GM21528 (cell line): Measurements from ENCODE around the gene SOX13.

ENCODE experiments used
- ATAC-seq: cut with Tn5 transposase; IDR thresholded peaks from one replicate; pipeline ENCODE4 v1.9.1; 2021; ENCODE audit warnings: mild to moderate bottlenecking, moderate library complexity; ENCODE audit not compliant: unreplicated experiment, low FRiP score

SOX13 gene

DNA sequence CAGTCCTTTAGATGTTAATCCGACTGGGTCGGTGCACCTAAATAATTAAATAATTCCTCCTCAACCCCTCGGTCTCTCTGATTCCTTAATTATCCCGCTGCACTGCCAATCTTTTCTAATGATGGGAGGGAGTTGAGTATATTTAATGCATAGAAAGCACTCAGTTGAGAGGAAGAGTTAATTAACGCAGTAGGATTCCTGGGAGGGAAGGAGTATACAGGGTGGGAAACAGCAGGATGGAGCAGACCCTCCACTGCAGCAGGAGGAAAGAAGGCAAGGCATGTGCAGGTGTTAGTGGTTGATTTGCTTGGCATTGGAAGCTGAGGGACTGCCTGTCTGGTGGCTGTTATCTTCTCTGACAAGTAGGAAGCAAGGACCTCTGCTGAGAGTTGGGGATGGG lies 103.1 kb downstream of the SOX13 start:
- ATAC-seq: no peak

DNA sequence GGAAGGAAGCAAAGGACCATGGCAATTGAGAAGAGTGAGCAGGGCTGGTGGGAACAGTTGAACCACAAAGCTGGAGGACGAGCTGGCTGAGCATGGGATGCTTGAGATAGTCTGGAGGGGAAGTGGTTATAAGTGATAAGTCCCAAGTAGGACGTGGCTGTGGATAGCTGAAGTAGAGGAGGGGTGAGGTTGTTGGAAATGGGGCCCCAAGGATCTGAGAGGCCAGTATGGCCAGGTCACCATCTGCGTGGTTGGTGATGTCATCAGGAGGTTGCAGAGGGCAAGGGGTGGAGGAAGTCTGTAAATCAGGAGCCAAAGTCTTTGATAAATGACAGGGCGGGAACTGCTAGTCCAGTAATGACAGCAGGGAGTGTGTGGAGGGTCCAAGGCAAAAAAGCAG lies 104.2 kb downstream of the SOX13 start:
- no peak for ATAC-seq
